Measurements from ENCODE around the gene MEMO1. TPM values are rescaled to one million over a fixed set of nuclear protein-coding genes. Genes with fewer than 3 reads are reported as not detected.

MEMO1 gene
- total and polyA plus RNA-seq, 2 donors (not counting 1 experiment from before 2014, with no cell fraction given), result 44.8 to 65.8 TPM

DNA sequence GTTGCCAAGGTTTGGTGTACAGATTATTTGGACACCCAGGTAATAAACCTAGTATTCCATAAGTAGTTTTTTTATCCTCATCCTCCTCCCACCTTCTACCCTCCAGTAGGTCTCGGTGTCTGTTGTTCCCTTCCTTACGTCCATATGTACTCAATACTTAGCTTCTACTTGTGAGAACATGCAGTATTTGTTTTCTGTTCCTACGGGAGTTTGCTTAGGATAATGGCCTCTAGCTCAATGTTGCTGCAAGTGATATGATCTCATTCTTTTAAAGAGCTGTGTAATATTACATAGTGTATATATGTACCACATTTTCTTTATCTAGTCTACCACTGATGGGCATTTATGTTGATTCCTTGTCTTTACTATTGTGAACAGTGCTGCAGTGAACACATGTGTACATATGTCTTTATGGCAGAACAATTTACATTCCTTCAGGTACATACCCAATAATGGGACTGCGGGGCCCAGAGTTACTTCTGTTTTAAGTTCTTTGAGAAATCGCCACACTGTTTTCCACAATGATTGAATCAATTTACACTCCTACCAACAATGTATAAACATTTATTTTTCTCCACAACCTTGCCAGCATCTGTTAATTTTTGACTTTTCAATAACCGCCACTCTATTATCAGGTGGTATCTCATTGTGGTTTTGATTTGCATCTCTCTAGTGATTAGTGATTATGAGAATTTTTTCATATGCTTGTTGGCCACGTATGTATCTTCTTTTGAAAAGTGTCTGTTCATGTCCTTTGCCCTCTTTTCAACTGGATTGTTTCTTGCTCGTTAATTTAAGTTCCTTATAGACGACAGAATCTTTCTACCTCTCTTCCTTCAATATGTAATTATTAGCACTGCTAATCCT is 88.0 kb downstream of the MEMO1 start:
- Histone ChIP-seq H3K9me3 (ENCODE audit: control extremely low read depth in 1 of 3, control insufficient read depth in 2 of 3, insufficient read depth in 1 of 3, low read length in 2 of 3) (no peaks in the 10 kb centered on the region), H3K4me2 (replicated peaks; ENCODE audit: low read depth, low read length, poor library complexity, severe bottlenecking) (no peak overlapping the region), H3K79me2 (ENCODE audit: control insufficient read depth, insufficient read depth, low read length) (peaks cover 2% of the 10 kb centered on the region), H2AFZ (ENCODE audit: insufficient read depth, low read depth, low read length, poor library complexity, severe bottlenecking) (no peak overlapping the region), H3K4me1 (ENCODE audit: control insufficient read depth in 2 of 2, insufficient read depth in 2 of 2, low read length in 2 of 2) (no peaks in the 10 kb centered on the region), H3K27me3 (replicated peaks in 1 of 4; ENCODE audit: control extremely low read depth in 1 of 4, control insufficient read depth in 3 of 4, insufficient read depth in 4 of 4, low read length in 3 of 4) (no peaks in the 10 kb centered on the region), H4K20me1 (ENCODE audit: control insufficient read depth, insufficient read depth, low read length, poor library complexity, severe bottlenecking) (no peaks in the 10 kb centered on the region), H3K4me3 (ENCODE audit: control extremely low read depth in 1 of 5, extremely low read depth in 1 of 5, insufficient read depth in 1 of 5, low read depth in 2 of 5, low read length in 4 of 5) (no peak overlapping the region), H3K9ac (ENCODE audit: low read length) (no peak overlapping the region), H3K27ac (ENCODE audit: low read length in 2 of 2) (no peak overlapping the region), H3K36me3 (replicated peaks in 1 of 2; ENCODE audit: control extremely low read depth in 1 of 2, control insufficient read depth in 1 of 2, extremely low read depth in 1 of 2, insufficient read depth in 2 of 2, low read length in 1 of 2) (peaks cover 2 to 19% of the 10 kb centered on the region in 2 experiments)
- H3K27ac Mint-ChIP-seq, result no peak overlapping the region
- no peaks in the 10 kb centered on the region for H3K27me3 Mint-ChIP-seq
- intact Hi-C loops (cut with micrococcal nuclease), result no loop called here
- no peaks in the 10 kb centered on the region for H3K9me3 Mint-ChIP-seq (ENCODE audit: insufficient read depth)
- ATAC-seq (ENCODE audit: low read depth) (no peak), DNase-seq (no peak)
- H3K4me1 Mint-ChIP-seq, result peaks cover 8% of the 10 kb centered on the region
- ChIA-PET CTCF (no interaction called here), POLR2A (no interaction called here)
- TF ChIP-seq, protein P1, sequence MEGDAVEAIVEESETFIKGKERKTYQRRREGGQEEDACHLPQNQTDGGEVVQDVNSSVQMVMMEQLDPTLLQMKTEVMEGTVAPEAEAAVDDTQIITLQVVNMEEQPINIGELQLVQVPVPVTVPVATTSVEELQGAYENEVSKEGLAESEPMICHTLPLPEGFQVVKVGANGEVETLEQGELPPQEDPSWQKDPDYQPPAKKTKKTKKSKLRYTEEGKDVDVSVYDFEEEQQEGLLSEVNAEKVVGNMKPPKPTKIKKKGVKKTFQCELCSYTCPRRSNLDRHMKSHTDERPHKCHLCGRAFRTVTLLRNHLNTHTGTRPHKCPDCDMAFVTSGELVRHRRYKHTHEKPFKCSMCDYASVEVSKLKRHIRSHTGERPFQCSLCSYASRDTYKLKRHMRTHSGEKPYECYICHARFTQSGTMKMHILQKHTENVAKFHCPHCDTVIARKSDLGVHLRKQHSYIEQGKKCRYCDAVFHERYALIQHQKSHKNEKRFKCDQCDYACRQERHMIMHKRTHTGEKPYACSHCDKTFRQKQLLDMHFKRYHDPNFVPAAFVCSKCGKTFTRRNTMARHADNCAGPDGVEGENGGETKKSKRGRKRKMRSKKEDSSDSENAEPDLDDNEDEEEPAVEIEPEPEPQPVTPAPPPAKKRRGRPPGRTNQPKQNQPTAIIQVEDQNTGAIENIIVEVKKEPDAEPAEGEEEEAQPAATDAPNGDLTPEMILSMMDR (IDR thresholded peaks at IDR 0.05), result no peak
- no peak for TF ChIP-seq EZH2 (IDR thresholded peaks at IDR 0.05; ENCODE audit: borderline replicate concordance, insufficient read depth, low read depth, low read length, poor library complexity, severe bottlenecking)
- 85% methylated on average over 4 of the region's 9 CpGs for WGBS (ENCODE audit: insufficient coverage)
- H3K4me3 Mint-ChIP-seq, result no peak overlapping the region

DNA sequence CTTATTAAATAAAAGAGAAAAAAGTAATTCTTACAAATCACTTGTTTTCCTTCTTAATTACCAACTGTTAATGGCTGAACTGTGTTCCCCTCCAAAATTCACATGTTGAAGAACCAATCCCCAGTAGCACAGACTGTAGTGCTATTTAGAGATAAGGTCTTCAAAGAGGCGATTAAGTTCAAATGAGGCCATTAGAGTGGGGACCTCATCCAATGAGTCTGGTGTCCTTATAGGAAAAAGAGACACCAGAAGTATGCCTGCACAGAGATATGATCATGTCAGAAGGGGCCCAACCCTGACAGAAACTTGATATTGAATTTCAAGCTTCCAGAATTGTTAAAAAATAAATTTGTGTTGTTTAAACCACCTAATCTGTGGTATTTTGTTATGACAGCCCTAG is 89.8 kb downstream of the MEMO1 start:
- Mint-ChIP-seq H3K27me3 (no peaks in the 10 kb centered on the region), H3K4me3 (no peak overlapping the region), H3K9me3 (ENCODE audit: insufficient read depth) (no peaks in the 10 kb centered on the region), H3K27ac (no peak overlapping the region), H3K4me1 (peaks cover 8% of the 10 kb centered on the region)
- Histone ChIP-seq H3K79me2 (ENCODE audit: control insufficient read depth, insufficient read depth, low read length) (peaks cover 2% of the 10 kb centered on the region), H2AFZ (ENCODE audit: insufficient read depth, low read depth, low read length, poor library complexity, severe bottlenecking) (no peak overlapping the region), H3K36me3 (replicated peaks in 1 of 2; ENCODE audit: control extremely low read depth in 1 of 2, control insufficient read depth in 1 of 2, extremely low read depth in 1 of 2, insufficient read depth in 2 of 2, low read length in 1 of 2) (peaks cover 3 to 20% of the 10 kb centered on the region in 2 experiments), H3K4me1 (ENCODE audit: control insufficient read depth in 2 of 2, insufficient read depth in 2 of 2, low read length in 2 of 2) (no peaks in the 10 kb centered on the region), H4K20me1 (ENCODE audit: control insufficient read depth, insufficient read depth, low read length, poor library complexity, severe bottlenecking) (no peaks in the 10 kb centered on the region), H3K9me3 (ENCODE audit: control extremely low read depth in 1 of 3, control insufficient read depth in 2 of 3, insufficient read depth in 1 of 3, low read length in 2 of 3) (no peaks in the 10 kb centered on the region), H3K9ac (ENCODE audit: low read length) (no peak overlapping the region), H3K4me2 (replicated peaks; ENCODE audit: low read depth, low read length, poor library complexity, severe bottlenecking) (no peak overlapping the region), H3K4me3 (ENCODE audit: control extremely low read depth in 1 of 5, extremely low read depth in 1 of 5, insufficient read depth in 1 of 5, low read depth in 2 of 5, low read length in 4 of 5) (no peak overlapping the region), H3K27ac (ENCODE audit: low read length in 2 of 2) (no peak overlapping the region), H3K27me3 (replicated peaks in 1 of 4; ENCODE audit: control extremely low read depth in 1 of 4, control insufficient read depth in 3 of 4, insufficient read depth in 4 of 4, low read length in 3 of 4) (no peaks in the 10 kb centered on the region)
- POLR2A ChIA-PET, result interaction anchor here (0.6 kb wide), 1 partner anchor 13 kb away, joined by 7 read pairs; no protein-coding TSS in a partner anchor
- CTCF ChIA-PET, result no interaction called here
- no peak for DNase-seq
- WGBS (ENCODE audit: insufficient coverage), result 100% methylated on average over 1 of the region's 1 CpG
- ATAC-seq (ENCODE audit: low read depth), result no peak
- intact Hi-C loops (cut with micrococcal nuclease), result no loop called here
- TF ChIP-seq, protein P1 (IDR thresholded peaks at IDR 0.05), result no peak
- no peak for TF ChIP-seq EZH2 (IDR thresholded peaks at IDR 0.05; ENCODE audit: borderline replicate concordance, insufficient read depth, low read depth, low read length, poor library complexity, severe bottlenecking)
